Stimulated activated CD8-positive, alpha-beta memory T cell treated with anti-CD3 and anti-CD28 coated beads, Interleukin-4, amount 100 ng/mL, for 48 hours (primary cell): ENCODE data around the gene AGRN.
"Not testable (repeated sequence)": the region's sequence is repeated elsewhere in the genome, so short reads cannot be mapped to it uniquely, and the experiment has no call there.

Experiments used
- DNase-seq: peaks from one replicate; pipeline ENCODE4 v3.0.0-alpha.2; 2020

The AGRN gene

DNA sequence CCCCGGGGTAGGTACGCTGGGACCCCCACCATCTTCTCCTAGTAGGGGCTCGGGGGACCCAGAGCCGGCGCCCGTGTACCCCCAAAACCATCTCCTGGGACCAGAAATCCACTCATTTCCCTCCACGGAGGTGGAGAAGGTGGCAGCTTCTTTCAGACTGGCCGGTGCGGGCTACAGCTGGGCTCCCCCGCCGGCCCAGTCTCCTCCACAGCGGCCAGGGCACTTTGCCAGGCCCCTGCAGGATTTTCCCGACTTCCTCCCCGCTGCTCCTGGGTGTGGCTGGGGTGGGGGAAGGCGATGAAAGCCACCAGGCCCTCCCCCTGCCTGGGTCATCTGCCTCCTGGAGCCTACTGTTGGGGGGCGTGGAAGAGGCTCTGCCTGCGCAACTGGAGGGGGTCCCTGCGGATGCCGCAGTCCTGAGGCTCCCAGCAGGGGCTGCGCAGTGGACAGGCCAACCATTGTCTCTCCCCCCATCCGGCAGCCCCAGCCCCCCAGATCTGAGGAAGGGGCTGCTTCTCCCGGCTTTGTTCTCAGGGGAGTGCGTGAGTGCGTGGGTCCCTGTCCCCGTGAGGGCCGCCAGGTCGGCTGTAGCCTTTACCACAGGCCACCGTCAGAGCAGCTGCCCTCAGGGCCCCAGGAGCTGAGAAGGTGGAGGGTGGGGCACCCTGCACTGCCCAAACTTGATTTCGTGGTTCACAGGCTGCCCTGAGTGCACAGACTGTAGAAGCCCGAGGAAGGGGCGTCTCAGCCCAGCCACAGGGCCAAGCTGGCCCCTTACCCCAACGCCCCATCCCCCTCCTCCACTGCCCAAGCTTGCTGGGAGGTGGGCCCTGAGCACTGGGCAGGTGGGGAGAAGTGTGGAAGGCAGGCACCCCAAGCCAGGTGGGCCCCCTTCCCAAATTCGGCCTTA, 1.3 kb downstream of the AGRN start:
- DNase-seq, result no peak

DNA sequence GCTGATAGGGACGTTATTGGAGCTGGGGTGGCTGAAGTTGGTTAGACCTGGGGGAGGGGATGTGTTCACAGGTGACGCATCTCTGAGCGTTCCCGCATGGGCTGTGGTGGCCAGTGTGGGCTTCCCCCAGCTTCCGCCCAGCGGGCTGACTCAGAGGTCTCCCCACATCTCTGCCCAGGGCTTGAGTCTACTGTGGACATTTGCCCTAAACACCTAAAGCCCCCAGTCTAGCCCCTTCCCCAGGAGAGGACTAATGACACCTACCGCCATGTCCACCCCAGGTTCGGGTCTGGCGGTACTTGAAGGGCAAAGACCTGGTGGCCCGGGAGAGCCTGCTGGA, 2.0 kb downstream of the AGRN start:
- DNase-seq, result no peak

DNA sequence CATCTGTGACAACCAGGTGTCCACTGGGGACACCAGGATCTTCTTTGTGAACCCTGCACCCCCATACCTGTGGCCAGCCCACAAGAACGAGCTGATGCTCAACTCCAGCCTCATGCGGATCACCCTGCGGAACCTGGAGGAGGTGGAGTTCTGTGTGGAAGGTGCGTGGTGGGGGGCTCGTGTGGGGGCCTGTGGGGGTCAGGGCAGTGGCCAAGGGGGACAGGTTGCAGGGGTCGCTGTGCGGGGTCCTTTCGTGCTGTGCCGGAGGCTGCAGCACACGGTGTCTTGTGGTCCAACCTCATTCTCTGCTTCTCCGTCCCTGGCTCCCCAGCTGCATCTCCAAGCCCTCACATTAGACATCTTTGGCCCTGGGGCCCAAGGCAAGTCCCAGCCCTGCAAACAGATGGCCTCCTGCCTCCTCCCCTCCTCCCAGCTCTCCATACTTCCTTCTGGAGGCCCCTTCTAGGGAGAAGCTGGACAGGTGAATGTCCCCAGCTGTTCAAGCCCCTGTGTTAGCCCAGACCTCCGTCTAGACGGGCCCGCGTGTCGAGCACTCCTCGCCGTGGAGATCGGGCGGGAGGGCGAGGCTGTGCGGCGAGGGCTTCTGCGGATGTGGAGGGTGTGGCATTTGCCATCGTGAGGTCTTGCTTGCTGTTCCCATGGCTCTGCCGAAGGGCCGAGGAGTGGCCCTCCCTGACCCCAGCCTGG, 2.5 kb downstream of the AGRN start:
- no peak for DNase-seq

DNA sequence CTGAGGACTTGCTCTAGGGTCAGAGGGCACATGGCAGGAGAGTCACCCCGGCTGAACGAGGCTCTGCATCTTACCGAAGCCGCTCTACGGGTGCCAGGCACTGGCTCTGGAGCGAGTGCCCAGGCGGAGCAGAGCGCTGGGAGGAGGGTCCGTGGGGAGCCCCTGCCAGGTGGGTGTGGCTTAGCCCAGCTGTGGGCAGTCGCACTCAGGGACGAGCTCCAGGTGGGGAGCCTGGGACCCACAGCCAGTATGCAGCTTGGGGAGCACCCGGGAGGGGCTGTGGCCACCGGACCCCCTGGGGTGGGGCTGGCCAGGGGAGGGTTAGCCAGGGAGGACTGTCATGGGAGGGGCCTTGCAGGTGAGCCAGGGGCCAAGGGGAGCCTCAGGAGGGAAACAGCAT, 3.8 kb downstream of the AGRN start:
- no peak for DNase-seq

DNA sequence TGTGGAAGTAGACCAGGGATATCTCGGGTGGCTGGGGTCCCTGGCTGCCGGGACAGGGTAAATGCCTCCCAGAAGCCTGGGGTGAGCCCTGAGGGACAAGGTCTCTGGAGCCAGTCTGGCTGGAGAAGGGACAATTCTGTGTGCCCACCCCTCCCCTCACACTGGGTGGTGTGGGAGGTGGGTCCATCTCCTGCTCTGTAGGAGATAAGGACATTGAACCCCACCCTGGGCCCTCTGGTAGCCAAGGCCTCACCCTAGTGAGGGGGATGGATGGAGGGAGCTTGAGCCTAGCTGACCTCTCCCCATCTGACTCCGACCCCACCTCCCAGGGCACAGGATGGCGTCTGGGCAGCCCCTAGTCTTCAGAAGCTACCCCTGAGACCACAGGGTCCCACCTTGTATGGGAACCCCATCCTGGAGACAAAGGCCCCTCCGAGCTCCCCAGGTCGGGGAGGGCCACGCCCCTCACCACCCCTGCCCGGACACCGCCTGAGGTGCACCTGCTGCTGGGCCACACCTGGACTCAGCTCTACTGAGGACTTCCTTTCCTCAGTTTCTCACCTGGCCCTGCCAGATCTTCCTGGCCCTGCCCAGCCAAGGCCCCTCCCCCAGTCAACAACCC, 4.3 kb downstream of the AGRN start:
- DNase-seq, result no peak

DNA sequence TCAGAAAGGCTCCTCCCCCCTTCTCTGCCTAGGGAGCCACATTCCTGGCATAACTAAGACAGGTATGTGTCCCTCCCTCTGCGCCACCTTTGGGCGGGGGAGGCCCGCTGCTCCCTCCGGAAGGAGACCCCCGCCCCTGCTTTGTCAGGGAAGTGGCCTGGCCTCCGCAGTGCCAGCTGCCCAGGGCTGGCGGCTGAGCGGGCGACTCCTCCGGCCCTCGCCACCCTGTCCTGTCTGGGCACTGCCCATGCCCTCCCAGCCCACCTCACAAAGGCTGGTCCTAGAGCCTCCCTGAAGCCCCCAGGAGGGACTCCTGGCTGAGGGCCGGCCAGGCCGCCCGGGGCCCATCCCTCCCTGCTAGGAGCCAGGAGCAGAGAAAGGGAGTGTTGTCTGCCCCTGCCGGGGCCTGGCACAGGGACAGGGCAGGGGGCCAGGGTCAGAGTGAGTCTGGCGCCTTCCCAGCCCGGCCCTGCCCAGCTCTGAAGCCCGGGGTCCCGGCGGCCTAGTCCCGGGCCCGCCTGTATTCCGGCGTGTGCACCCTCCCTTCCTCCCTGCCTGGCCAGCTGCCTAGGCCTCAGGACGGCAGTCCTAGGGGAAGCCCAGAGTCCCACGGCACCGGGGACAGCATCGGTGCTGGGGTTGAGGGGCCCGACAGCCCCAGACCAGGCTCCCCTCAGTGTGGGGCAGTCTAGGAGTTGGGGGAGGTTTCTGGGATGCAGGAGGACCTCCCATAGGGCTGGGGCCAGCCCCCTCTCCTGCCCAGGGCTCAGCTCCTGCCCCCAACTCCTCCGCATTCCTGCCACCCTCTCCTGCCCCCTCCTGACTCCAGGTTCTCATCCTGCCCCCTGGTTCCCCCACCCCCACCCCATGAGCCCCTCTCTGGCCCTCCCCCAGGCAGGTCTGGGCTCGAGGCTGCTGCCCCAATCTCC, 5.1 kb downstream of the AGRN start:
- no peak for DNase-seq

DNA sequence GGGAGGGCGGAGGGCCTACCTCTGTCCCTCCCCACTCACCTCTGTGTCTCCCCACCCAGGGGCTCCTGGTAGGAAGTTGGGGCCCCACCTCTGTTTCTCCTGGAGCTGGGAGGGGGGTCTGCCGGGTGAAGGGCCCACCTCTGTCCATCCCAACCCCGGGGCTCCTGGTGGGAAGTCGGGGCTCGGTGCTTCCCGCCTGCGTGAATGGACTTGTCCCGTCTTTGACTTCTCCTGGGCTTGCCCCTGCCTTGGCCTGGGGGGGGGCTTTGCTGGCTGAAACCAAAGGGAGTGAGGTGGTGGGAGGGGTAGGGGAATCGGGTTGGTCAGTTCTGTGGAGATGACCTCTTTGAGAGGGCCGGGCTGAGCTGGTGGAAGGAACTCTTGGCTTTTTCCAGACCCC, 5.8 kb downstream of the AGRN start:
- DNase-seq, result no peak

DNA sequence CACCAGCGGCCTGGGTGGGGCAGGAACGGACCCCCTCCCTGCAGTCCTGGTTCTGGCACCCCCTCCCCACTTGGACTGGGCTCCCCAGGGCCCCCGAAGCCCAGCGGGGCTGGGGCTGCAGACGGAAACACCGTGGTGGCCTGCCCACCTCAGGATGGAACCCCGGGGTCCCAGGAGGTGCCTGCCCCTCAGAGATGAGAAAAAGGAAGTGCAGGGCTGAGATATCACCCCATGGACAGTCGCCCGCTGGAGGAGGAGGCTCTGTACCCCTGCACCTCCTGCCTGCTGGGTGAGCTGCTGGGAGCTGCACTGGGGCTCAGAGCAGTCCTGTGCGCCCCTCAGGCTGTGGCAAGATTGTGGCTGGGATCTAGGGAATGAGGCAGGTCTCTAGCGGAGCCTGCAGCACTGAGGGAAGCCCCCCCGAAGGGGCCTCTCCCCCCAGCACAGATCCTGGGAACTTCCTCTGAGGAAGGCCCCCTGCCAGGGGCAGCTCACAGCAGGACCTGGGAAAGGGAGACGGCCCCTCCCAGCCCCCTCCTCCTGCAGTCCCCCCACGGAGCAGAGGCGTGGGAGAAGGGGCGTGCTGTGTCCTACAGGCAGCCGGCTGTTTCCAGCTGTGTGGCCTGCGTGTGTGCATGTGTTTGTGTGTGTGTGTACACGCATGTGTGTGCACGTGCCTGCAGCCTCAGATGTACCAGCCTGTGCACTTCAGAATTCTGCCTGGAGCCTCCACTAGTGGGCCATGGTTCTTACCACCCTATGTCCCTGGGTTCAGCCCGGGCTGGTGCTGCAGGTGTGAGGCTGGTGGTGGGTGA, 6.9 kb downstream of the AGRN start:
- no peak for DNase-seq

DNA sequence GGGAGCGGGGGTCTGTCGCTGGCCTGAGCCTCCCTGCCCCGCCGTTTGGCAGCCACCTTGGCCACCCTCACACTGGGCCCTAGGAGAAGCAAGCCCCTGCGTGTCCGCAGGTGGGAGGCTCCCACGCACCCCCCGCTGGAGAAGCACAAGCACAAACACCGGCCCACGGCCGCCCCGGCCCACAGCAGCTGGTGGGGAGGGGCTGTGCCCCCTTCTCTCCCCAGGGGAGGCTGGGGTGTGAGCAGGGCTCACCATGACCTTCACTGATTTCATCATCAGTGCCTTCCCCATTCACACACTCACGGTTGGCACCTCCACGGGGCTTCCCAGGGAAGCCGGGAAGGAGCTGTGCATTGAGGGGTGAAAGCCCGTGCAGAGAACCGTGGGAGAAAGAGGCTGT, 7.9 kb downstream of the AGRN start:
- no peak for DNase-seq

DNA sequence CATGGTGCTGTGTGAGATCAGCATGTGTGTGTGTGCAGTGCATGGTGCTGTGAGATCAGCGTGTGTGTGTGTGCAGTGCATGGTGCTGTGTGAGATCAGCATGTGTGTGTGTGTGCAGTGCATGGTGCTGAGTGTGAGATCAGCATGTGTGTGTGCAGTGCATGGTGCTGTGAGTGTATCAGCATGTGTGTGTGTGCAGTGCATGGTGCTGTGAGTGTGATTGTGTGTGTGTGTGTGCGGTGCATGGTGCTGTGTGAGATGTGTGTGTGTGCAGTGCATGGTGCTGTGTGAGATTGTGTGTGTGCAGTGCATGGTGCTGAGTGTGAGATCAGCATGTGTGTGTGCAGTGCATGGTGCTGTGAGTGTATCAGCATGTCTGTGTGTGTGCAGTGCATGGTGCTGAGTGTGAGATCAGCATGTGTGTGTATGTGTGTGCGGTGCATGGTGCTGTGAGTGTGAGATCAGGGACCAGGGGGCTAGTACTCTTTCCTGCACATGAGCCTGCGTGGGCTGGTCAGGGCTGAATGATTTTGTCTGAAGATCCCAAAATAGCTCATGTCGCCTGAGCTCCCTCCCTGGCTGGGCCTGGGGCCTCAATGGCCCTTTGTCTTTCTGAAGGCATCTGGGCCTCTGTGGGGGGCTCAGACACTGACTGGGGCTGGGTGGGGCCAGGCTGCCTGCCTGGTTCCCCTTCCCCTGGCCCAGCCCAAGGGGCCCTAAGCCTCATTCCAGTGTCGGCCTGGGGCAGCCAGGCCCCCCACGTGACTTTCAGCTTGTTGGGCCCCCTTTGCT, 11.1 kb downstream of the AGRN start:
- not testable (repeated sequence) for DNase-seq

DNA sequence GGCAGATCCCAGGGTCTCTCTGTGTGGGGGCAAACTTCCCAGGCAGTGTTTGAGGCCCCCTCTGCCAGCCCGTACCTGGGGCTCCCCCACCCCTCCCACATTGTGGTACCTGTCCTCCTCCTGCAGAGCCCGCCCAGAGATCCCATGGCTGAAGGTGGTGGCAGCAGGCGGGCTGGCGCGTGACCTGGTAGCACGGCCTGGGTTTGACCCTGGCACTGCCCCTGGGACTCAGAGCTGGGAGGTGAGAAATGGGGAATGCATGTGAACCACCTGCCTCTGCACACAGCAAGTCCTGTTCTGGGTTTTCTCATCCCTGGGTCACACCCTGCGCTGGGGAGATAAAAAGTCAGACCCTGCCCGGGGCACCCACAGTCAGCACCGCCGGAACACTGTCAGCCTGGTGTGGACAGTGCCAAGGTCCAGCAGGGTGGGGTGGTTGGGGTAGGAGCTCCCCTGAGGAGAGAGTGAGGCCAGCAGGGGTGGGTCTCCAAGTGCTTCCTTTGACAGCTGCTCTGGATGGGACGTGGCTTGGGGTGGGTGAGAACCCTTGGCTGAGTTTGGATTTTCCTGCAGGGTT, 11.8 kb downstream of the AGRN start:
- no peak for DNase-seq

DNA sequence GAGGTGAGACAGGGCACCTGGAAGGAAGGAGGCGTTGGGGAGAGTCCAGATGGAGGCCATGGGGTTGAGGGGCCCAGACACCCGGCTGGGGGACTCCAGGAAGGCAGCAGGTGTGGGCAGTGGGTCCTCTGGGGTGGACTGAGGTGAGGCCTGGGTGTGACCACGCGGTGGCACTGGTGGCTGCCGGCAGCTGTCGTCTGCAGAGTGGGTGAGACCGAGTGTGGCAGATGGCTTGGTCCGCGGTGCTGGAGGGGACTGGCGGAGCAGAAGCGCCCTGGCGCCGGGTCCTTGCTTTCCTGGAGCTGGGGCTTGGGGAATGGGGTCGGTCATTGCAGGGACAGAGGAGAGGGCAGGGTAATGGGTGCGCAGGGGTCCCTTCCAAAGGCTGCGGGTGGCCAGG, 12.5 kb downstream of the AGRN start:
- no peak for DNase-seq

DNA sequence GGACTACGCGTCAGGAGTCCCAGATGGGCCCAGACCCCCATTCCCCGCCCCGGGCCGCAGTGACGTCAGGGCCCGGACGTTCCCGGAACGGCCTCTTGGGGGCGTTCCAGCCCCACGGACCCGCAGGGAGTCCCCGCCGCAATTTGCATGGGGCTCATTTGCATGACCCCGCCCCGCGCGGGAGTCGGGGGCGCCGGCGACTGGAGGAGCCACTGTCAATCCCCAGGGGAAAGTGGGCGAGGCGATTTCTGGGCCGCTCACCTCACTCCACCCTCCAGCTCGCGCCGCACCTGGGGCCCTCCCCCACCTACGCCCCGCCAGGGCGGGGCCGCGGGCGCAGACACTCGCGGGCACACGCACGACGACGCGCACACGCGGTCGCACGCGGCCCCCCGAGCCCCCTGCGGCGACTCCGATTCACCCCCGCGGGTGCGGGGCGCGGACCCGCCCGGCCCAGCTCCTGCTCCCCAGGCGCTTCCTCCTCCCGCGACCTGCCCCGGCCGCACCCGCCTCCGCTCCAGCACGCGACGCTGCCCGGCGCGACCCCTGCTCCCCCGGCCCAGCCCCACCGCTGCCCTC, 13.2 kb downstream of the AGRN start:
- DNase-seq, result peak; percentile 94

DNA sequence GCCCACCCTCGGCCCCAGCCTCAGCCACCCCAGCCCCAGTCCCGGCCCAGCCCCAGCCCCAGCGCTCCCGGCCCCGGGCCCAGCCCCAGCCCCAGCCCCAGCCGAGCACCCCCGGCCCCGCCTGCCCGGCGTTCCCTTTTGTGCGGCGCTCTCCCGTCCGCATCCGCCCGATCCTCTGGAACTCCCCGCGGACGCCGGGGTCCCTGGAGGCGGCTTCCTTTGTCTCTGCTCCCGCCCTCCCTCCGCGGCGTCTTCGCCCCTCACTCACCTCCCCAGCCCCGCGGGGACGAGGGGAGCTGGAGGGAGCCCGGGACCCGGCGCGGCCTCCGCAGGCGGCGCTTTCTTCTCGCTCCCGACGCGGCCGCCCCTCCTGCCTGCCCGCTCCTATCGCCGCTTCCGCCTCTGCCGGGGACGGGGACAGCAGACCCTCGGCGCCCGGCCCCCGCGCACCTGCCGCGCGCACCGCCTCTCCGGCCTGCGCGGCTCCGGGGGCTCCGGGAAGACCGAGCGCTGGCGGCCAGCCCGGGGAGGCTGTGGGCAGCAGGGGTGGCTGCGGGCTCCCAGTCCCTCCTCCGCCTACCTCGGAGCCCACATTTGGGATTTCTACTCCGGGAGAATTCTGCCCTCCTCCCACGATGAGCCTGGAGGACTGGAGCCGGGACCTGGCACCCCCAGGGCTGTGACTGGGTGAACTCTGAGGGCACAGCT, 14.0 kb downstream of the AGRN start:
- no peak for DNase-seq

DNA sequence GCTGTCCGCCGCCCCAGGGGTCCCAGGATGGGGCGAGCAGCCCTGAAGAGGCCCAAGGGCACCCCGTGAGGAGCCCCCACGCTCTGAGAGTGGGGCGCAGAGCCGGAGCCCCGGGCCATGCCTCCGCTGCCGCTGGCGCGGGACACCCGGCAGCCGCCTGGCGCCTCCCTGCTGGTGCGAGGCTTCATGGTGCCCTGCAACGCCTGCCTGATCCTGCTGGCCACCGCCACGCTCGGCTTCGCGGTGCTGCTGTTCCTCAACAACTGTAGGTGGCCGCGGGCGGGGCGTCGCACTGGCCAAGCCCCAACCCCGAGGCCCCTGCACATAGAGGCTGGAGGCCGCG, 14.5 kb downstream of the AGRN start:
- DNase-seq, result no peak

DNA sequence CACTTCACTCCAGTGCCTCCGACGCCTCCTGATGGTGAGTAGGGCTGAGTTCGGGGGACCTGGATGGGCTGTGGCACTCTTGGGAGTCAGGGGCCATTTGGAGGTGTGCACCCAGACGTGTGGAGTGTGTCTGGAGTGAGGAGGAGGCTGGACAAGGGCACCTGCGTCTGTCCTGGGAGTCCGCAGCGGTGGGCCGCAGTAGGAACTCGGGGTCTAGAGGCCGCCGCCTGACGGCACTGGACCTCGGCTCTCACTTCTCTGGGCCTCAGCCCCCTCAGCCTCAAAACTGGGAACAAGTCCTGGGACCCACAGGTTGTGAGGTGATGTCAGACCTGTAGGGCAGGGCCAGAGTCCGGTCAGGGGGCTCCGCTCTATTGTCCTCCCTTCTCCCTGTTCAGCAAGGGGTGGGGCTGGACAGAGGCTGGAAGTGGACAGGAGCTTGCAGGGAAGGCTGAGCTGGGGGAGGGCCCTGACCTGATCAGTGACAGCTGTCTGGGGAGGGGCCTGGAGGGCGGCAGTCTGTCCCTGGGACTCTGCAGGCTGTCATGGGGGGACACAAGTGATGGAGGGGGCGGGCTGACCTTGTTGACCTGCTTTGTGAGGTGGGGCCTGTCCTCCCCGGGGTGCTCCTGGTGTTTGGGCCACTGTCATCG, 15.5 kb downstream of the AGRN start:
- DNase-seq, result no peak

DNA sequence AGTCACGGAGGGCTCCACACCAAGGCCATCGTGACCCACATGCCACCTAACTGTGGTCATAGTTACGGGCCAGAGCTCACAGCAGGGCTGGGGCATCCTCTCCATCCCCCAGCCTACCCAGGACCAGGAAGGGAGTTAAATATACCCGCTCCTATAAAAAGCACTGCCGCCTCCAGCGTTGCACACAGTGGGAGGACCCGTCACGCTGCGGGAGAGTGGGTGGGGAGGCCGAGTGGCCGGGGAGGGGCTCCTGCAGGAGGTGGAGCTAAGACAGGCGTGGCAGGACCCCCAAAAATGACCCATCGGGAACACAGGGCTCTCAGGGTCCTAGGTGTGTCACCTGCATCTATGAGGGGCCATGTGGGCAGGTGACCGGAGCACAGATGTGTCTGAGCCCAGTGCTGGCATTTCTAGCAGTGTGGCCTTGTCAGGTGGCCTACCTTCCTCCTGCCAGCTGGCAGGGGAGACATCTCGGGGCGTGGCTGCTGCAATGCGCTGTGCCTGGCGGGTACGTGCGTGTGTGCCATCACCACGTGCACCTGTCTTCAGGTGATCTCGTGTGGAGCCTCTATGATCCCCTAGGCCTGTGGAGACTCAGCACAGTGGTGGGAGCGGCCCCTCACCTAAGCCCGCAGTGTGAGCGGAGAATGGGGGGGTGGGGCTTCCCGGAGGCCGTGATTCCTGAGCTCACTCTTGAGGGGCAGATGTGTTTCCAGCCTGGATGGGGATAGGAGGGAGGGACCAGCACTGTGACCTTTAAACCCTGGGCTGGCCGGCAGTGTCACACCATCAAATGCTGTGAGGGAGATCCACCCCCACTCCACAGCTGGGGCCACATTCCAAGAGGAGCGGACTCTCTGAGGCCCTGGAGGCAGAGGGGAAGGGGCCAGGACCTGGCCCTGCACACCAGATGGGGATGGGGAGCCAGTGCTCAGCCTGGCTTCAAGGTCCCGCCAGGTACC, 17.7 kb downstream of the AGRN start:
- DNase-seq, result no peak

DNA sequence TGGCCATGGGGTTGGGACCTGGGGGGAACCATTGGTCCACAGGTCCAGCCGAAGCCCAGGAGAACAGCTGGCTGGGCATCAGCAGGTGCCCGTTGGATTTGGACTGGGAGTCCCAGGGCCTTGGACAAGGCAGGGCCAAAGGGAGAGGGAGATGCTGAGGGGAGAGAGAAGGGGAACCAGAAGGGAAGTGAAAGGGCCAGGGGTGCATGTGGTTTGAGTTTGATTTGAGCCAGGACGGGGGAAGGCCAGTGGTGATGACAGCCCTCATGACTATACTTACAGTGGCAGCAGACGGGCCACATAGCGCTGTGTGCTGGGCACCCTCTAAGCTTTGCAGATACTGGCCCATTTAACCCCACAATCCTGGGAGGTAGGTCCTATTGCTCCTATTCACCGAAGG, 18.8 kb downstream of the AGRN start:
- DNase-seq, result no peak
